Neural progenitor cell (in vitro differentiated cells): Measurements from ENCODE around the gene GRID1. TPM values are rescaled to one million over a fixed set of nuclear protein-coding genes. Genes with fewer than 3 reads are reported as not detected.

ENCODE experiments used
- DNase-seq: peaks from one replicate; pipeline ENCODE4 v3.0.0-alpha.2; 2016; ENCODE audit warnings: low spot score
- H2AFZ ChIP-seq: fragments of 200-600 bp; sonication (generic); replicated peaks from 2 replicates; pipeline ENCODE4 v1.6.1; 2016; ENCODE audit warnings: antibody characterized with exemption
- H3F3A ChIP-seq: fragments of 200-600 bp; sonication (generic); 2 replicates; pipeline ENCODE4 v1.6.1; 2016; ENCODE audit warnings: antibody characterized with exemption, low read depth
- H3K27ac ChIP-seq: fragments of 200-600 bp; sonication (generic); 2 replicates; pipeline ENCODE4 v1.5.1; 2016; ENCODE audit warnings: mild to moderate bottlenecking
- H3K27me3 ChIP-seq: fragments of 200-600 bp; sonication (generic); 2 replicates; pipeline ENCODE4 v1.6.1; 2016; ENCODE audit warnings: mild to moderate bottlenecking, moderate library complexity
- H3K36me3 ChIP-seq: fragments of 200-600 bp; sonication (generic); 2 replicates; pipeline ENCODE4 v1.5.1; 2016
- H3K4me1 ChIP-seq: fragments of 200-600 bp; sonication (generic); 2 replicates; pipeline ENCODE4 v1.6.1; 2016; ENCODE audit warnings: mixed run types
- H3K4me2 ChIP-seq: fragments of 200-600 bp; sonication (generic); 2 replicates; pipeline ENCODE4 v1.6.1; 2016
- H3K4me3 ChIP-seq: fragments of 200-600 bp; sonication (generic); 2 replicates; pipeline ENCODE4 v1.5.1; 2016
- H3K79me2 ChIP-seq: fragments of 200-600 bp; sonication (generic); 2 replicates; pipeline ENCODE4 v1.6.1; 2016; ENCODE audit warnings: low read depth
- H3K9ac ChIP-seq: fragments of 200-600 bp; sonication (generic); 2 replicates; pipeline ENCODE4 v1.6.1; 2016
- H3K9me3 ChIP-seq: fragments of 200-600 bp; sonication (generic); 2 replicates; pipeline ENCODE4 v1.5.1; 2016; ENCODE audit warnings: low read depth
- H4K20me1 ChIP-seq: fragments of 200-600 bp; sonication (generic); 2 replicates; pipeline ENCODE4 v1.6.1; 2016; ENCODE audit warnings: low read depth
- H3K27ac Mint-ChIP-seq: 3 replicates; pipeline ENCODE4 v1.8.0; 2021; ENCODE audit warnings: mixed read lengths
- H3K27me3 Mint-ChIP-seq: 2 replicates; pipeline ENCODE4 v1.8.0; 2022; ENCODE audit warnings: low read depth, mild to moderate bottlenecking, inconsistent platforms, moderate library complexity, mixed read lengths; ENCODE audit not compliant: insufficient read depth
- H3K36me3 Mint-ChIP-seq: 3 replicates; pipeline ENCODE4 v1.8.0; 2021; ENCODE audit warnings: mixed read lengths
- H3K4me1 Mint-ChIP-seq: 3 replicates; pipeline ENCODE4 v1.8.0; 2021; ENCODE audit warnings: mixed read lengths
- H3K4me3 Mint-ChIP-seq: 3 replicates; pipeline ENCODE4 v1.8.0; 2021; ENCODE audit warnings: mild to moderate bottlenecking, moderate library complexity, mixed read lengths
- H3K9me3 Mint-ChIP-seq: 3 replicates; pipeline ENCODE4 v1.8.0; 2020; ENCODE audit warnings: mixed read lengths
- EZH2 ChIP-seq: fragments of 200-600 bp; sonication (generic); IDR thresholded peaks from 2 replicates; pipeline ENCODE4 v1.6.1; 2017; ENCODE audit warnings: antibody characterized with exemption, mild to moderate bottlenecking, moderate library complexity
- EZH2phosphoT487 ChIP-seq: fragments of 200-600 bp; sonication (generic); IDR thresholded peaks from 2 replicates; pipeline ENCODE4 v1.6.1; 2017; ENCODE audit warnings: antibody characterized with exemption
- total RNA-seq: library from RNA; depleted of rRNA; stranded (reverse); fragments of >200 nt; gene quantifications from 2 replicates; pipeline ENCODE4 v1.2.3, GENCODE V29; 2015; ENCODE audit warnings: low replicate concordance
- TF ChIP-seq, protein P1 (sequence below): fragments of 200-600 bp; sonication (generic); IDR thresholded peaks from 2 replicates; pipeline ENCODE4 v1.5.1; 2017; ENCODE audit warnings: antibody characterized with exemption, mild to moderate bottlenecking

GRID1 gene
- total RNA-seq, 1 donor from 2014 or later, result not detected

DNA sequence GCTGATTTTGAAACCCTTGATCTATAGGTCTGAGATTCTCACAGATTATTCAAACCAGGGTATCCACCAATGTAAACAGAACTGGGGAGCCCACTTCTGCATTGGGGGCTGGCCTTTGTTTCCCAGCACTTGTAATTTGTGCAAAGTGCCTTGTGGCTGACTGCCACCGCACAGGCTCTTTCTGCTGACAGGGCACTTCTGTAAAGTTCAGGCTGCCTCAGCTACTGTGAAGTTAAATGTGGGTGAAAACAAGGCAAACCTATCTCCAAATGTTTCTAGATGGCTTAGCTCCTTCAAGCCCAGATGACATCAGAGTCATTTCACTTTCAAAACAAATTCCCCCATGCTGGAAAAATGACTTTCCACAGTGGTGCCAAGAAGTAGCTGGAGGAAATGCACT is 54.7 kb downstream of the GRID1 start:
- H3K9ac ChIP-seq, result no peak overlapping the region
- peaks cover 5% of the 10 kb centered on the region for H4K20me1 ChIP-seq
- Mint-ChIP-seq H3K27me3 (no peaks in the 10 kb centered on the region), H3K4me3 (no peak overlapping the region), H3K36me3 (no peaks in the 10 kb centered on the region), H3K4me1 (no peaks in the 10 kb centered on the region), H3K9me3 (no peaks in the 10 kb centered on the region), H3K27ac (no peak overlapping the region)
- H3F3A ChIP-seq, result no peaks in the 10 kb centered on the region
- H3K4me1 ChIP-seq, result no peaks in the 10 kb centered on the region
- H3K4me3 ChIP-seq, result no peak overlapping the region
- H3K27ac ChIP-seq, result no peak overlapping the region
- TF ChIP-seq, protein P1, sequence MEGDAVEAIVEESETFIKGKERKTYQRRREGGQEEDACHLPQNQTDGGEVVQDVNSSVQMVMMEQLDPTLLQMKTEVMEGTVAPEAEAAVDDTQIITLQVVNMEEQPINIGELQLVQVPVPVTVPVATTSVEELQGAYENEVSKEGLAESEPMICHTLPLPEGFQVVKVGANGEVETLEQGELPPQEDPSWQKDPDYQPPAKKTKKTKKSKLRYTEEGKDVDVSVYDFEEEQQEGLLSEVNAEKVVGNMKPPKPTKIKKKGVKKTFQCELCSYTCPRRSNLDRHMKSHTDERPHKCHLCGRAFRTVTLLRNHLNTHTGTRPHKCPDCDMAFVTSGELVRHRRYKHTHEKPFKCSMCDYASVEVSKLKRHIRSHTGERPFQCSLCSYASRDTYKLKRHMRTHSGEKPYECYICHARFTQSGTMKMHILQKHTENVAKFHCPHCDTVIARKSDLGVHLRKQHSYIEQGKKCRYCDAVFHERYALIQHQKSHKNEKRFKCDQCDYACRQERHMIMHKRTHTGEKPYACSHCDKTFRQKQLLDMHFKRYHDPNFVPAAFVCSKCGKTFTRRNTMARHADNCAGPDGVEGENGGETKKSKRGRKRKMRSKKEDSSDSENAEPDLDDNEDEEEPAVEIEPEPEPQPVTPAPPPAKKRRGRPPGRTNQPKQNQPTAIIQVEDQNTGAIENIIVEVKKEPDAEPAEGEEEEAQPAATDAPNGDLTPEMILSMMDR, result no peak
- TF ChIP-seq EZH2phosphoT487 (no peak), EZH2 (no peak)
- H3K79me2 ChIP-seq, result no peaks in the 10 kb centered on the region
- H2AFZ ChIP-seq, result no peak overlapping the region
- no peak for DNase-seq
- no peaks in the 10 kb centered on the region for H3K36me3 ChIP-seq
- H3K9me3 ChIP-seq, result no peaks in the 10 kb centered on the region
- H3K27me3 ChIP-seq, result no peaks in the 10 kb centered on the region
- H3K4me2 ChIP-seq, result no peak overlapping the region

DNA sequence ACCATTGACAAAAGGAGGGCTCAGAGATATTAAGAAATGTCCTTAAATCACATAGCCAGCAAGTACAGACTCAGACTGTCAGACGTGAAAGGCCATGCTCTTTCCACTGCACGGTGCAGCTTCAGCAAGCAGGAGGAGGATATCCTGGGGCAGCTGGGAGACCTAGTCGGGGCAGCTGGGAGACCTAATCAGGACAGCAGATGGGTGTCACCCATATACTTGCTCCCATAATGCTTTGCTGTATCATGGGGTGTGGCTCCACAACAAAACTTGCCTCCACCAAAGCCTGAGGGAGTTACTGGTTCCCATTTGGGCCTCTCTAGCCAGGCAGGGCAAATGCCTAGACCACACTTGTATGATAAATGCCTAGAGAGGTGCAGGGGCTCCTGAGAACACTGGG is 55.4 kb downstream of the GRID1 start:
- no peaks in the 10 kb centered on the region for H3F3A ChIP-seq
- TF ChIP-seq EZH2phosphoT487, result no peak
- TF ChIP-seq EZH2, result no peak
- TF ChIP-seq, protein P1, result no peak
- no peak overlapping the region for H3K27ac Mint-ChIP-seq
- H3K9ac ChIP-seq, result no peak overlapping the region
- DNase-seq, result no peak
- no peaks in the 10 kb centered on the region for H3K9me3 Mint-ChIP-seq
- no peak overlapping the region for H3K4me3 ChIP-seq
- no peaks in the 10 kb centered on the region for H3K4me1 Mint-ChIP-seq
- no peaks in the 10 kb centered on the region for H3K4me1 ChIP-seq
- no peaks in the 10 kb centered on the region for H3K27me3 Mint-ChIP-seq
- no peaks in the 10 kb centered on the region for H3K36me3 ChIP-seq
- no peak overlapping the region for H3K4me2 ChIP-seq
- H3K9me3 ChIP-seq, result no peaks in the 10 kb centered on the region
- no peaks in the 10 kb centered on the region for H3K79me2 ChIP-seq
- no peak overlapping the region for H3K27ac ChIP-seq
- H3K27me3 ChIP-seq, result no peaks in the 10 kb centered on the region
- H3K36me3 Mint-ChIP-seq, result no peaks in the 10 kb centered on the region
- H3K4me3 Mint-ChIP-seq, result no peak overlapping the region
- no peak overlapping the region for H2AFZ ChIP-seq
- H4K20me1 ChIP-seq, result peaks cover 10% of the 10 kb centered on the region

DNA sequence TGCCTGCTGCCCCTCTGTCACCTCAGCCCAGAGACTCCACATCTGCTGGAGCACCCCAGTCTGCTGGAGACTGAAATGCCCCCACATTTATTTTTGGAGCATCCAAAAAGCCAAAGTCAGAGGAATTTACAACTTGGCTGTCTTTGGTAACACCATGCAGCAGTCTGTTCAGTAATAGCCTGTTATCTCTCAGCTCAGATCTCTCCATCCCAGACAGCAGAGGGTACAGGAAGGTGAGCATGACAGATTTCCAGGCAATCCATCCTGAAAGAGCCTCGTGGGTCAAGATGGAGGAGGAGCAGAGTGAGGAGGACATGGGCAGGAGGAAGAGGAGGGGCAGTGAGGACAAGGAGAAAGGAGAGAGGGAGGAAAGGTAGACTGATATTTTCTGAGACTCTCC is 55.9 kb downstream of the GRID1 start:
- Histone ChIP-seq H3K4me3 (no peak overlapping the region), H2AFZ (no peak overlapping the region), H3K9me3 (no peaks in the 10 kb centered on the region), H3K4me1 (no peaks in the 10 kb centered on the region), H3K4me2 (no peak overlapping the region), H3K27ac (no peak overlapping the region), H3F3A (no peaks in the 10 kb centered on the region), H3K9ac (no peak overlapping the region), H3K27me3 (no peaks in the 10 kb centered on the region), H4K20me1 (peaks cover 11% of the 10 kb centered on the region), H3K36me3 (no peaks in the 10 kb centered on the region), H3K79me2 (no peaks in the 10 kb centered on the region)
- H3K27ac Mint-ChIP-seq, result no peak overlapping the region
- no peaks in the 10 kb centered on the region for H3K9me3 Mint-ChIP-seq
- no peaks in the 10 kb centered on the region for H3K36me3 Mint-ChIP-seq
- no peaks in the 10 kb centered on the region for H3K27me3 Mint-ChIP-seq
- no peak for DNase-seq
- no peaks in the 10 kb centered on the region for H3K4me1 Mint-ChIP-seq
- TF ChIP-seq, protein P1, result no peak
- TF ChIP-seq EZH2, result no peak
- TF ChIP-seq EZH2phosphoT487, result no peak
- no peak overlapping the region for H3K4me3 Mint-ChIP-seq
